Measurements from ENCODE around the gene BAZ2A.
"Not testable (repeated sequence)": the region's sequence is repeated elsewhere in the genome, so short reads cannot be mapped to it uniquely, and the experiment has no call there.

BAZ2A gene

DNA sequence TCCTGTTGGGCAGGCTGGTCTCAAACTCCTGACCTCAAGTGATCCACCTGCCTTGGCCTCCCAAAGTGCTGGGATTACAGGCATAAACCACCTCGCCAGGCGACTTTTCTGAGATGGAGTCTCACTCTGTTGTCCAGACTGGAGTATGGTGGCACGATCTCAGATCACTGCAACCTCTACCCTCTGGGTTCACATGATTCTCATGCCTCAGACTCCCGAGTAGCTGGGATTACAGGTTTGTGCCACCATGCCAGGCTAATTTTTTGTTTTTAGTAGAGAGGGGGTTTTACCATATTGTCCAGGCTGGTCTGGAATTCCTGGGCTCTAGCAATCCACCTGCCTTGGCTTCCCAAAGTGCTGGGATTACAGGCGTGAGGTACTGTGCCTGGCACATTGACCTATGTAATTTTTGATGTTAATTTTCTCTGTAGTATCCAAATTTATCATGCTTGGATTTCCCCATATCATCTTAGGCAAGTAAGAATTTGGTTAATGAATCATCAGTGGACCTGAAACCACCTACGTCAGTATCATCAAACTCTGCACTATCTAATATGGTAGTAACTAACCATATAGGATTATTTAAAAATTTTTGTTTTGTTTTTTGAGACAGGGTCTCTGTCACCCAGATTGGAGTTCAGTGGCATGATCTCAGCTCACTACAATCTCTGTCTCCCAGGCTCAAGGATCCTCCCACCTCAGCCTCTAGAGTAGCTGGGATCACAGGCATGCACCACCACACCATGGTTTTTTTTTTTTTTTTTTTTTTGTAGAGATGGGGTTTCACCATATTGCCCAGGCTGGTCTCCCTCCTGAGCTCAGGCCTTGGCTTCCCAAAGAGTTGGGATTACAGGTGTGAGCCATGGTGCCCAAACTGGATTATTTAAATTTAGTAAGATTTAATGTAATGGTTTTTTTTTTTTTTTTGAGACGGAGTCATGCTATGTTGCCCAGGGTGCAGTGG is 27.6 kb upstream of the BAZ2A start:
- intact Hi-C loops (cut with DNase I; ENCODE audit: low total_unique reads): no loop called here
- Histone ChIP-seq H3K9me3 (peaks cover 0 to 6% (median 0%) of the 10 kb centered on the region in 3 donors), H3K4me3 (no peak overlapping the region), H3K27me3 (no peaks in the 10 kb centered on the region), H3K4me1 (no peaks in the 10 kb centered on the region), H3K27ac (no peak overlapping the region), H3K36me3 (peaks cover 0 to 14% (median 8%) of the 10 kb centered on the region in 3 donors)
- TF ChIP-seq, protein P1, sequence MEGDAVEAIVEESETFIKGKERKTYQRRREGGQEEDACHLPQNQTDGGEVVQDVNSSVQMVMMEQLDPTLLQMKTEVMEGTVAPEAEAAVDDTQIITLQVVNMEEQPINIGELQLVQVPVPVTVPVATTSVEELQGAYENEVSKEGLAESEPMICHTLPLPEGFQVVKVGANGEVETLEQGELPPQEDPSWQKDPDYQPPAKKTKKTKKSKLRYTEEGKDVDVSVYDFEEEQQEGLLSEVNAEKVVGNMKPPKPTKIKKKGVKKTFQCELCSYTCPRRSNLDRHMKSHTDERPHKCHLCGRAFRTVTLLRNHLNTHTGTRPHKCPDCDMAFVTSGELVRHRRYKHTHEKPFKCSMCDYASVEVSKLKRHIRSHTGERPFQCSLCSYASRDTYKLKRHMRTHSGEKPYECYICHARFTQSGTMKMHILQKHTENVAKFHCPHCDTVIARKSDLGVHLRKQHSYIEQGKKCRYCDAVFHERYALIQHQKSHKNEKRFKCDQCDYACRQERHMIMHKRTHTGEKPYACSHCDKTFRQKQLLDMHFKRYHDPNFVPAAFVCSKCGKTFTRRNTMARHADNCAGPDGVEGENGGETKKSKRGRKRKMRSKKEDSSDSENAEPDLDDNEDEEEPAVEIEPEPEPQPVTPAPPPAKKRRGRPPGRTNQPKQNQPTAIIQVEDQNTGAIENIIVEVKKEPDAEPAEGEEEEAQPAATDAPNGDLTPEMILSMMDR (IDR thresholded peaks at IDR 0.05): no peak
- DNase-seq: peak in 1 of 2 donors; percentile 24

DNA sequence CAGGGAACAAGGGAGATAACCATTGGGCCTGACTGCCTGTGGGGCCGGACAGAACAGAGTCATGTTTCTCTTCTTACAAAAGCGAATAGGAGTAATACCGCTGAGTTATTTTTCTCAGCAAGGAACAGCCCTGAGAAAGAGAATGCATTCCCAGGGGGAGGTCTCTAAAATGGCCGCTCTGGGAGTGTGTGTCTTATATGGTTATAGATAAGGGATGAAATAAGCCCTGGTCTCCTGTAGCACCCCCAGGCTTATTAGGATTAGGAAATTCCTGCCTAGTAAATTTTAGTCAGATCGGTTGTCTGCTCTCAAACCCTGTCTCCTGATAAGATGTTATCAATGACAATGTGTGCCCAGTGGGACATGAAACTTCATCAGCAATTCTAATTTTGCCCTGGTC is 23.7 kb upstream of the BAZ2A start:
- H3K4me1 ChIP-seq; H3K27ac ChIP-seq; H3K27me3 ChIP-seq; intact Hi-C loops (cut with DNase I; ENCODE audit: low total_unique reads); H3K4me3 ChIP-seq; H3K36me3 ChIP-seq; DNase-seq; H3K9me3 ChIP-seq: not testable (repeated sequence)

DNA sequence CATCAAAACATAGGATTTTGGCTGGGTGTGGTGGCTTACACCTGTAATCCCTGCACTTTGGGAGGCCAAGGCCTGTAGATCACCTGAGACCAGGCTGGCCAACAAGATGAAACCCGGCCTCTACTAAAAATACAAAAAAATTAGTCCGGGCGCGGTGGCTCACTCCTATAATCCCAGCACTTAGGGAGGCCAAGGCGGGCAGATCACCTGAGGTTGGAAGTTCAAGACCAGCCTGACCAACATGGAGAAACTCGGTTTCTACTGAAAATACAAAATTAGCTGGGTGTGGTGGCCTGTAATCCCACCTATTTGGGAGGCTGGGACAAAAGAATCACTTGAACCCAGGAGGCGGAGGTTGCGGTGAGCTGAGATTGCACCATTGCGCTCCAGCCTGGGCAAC is 17.9 kb upstream of the BAZ2A start:
- H3K27ac ChIP-seq, H3K9me3 ChIP-seq, H3K4me3 ChIP-seq, DNase-seq, H3K27me3 ChIP-seq: not testable (repeated sequence)
- Histone ChIP-seq H3K4me1 (peaks cover 0 to 24% (median 20%) of the 10 kb centered on the region in 4 donors), H3K36me3 (peaks cover 11 to 22% (median 13%) of the 10 kb centered on the region in 3 donors)
- intact Hi-C loops (cut with DNase I; ENCODE audit: low total_unique reads): loop anchor here (5.0 to 10.0 kb wide), 2 partner anchors 39 to 77 kb away; partner anchors contain the start of genes NACA and PTGES3

DNA sequence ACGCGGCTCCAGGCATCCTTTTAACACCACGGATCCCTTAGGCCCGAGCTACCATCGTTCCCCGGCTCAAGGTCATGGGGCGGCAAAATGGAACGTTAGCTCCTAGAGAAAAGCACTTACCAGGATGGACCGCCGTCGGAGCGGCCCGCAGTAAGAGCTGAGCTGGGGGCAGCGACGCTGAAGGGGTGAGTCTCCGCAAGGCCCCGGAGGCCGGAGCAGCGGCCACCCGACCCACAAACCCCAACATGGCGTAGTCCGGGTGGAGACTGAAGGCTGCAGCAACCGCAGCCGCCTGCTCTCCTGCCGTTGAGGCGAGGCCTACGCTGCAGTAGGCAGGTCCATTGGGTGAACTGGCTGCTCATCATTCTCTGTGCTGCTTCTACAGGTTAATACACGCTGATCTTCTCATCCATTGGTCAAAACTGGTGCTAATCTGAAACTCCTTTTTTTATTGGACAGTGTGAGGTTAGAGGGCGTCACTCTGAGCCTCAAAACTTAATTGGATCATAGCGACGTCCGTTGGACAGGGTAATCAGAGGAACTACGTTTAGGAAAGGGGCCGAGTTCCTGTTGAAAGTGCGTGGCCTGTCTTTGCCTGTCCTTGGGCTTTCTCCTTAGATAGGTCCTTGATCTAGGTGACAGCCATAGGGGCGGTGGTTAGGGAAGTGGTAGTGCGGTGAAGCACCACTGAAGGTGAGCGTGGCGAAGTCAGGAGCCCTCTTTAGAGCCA is 15.8 kb upstream of the BAZ2A start, which contains the start of gene ATP5F1B:
TSS of gene ATP5F1B (minus strand) at position 268 of the 730 bp plus-strand sequence. CDS start at position 247, 21 bp downstream.
- Histone ChIP-seq H3K9me3 (no peaks in the 10 kb centered on the region), H3K4me3 (peak within 1 kb of the TSS; percentile 87 to 96), H3K27me3 (no peaks in the 10 kb centered on the region), H3K27ac (peak within 1 kb of the TSS; percentile 91 to 96), H3K4me1 (peaks cover 0 to 24% (median 20%) of the 10 kb centered on the region in 4 donors), H3K36me3 (peaks cover 33 to 38% (median 35%) of the 10 kb centered on the region in 3 donors)
- intact Hi-C loops (cut with DNase I; ENCODE audit: low total_unique reads): loop anchor here (5.0 to 10.0 kb wide), 2 partner anchors 41 to 79 kb away; partner anchors contain the start of genes NACA and PTGES3
- DNase-seq: peak; percentile 97 to 98
- TF ChIP-seq, protein P1 (IDR thresholded peaks at IDR 0.05): peak in 1 of 2 experiments; percentile 14

DNA sequence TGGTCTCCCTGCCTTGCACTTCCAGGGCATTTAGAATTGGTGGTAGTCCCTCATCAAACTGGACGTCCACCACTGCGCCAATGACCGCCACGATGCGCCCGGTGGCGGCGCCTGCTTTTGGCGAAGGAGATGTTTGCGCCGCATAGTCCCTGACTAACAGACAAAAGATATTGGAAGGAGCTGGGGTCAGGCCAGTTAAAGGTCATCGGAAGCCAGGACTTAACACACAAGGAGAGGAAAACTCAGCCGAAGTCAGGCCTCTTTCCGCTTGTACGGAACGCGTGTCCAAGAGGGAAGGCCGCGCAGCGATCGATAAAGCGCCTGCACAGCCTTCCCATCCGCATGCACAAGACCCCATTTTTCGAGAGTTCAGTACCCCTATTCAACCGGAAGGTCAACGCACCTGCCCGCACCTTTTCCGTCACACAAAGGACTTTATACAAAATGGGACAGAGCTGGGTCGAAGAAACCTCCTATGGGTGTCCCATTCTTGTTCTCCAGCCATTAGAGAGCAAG is 15.1 kb upstream of the BAZ2A start:
- intact Hi-C loops (cut with DNase I; ENCODE audit: low total_unique reads): loop anchor here (5.0 to 10.0 kb wide), 2 partner anchors 42 to 80 kb away; partner anchors contain the start of genes NACA and PTGES3
- Histone ChIP-seq H3K27me3 (no peaks in the 10 kb centered on the region), H3K4me1 (peaks cover 0 to 24% (median 20%) of the 10 kb centered on the region in 4 donors), H3K27ac (peak overlapping the region; percentile 91 to 96), H3K9me3 (no peaks in the 10 kb centered on the region), H3K4me3 (peak overlapping the region; percentile 87 to 96), H3K36me3 (peaks cover 39 to 42% (median 41%) of the 10 kb centered on the region in 3 donors)
- DNase-seq: peak in 1 of 2 donors; percentile 34
- TF ChIP-seq, protein P1 (IDR thresholded peaks at IDR 0.05): no peak

DNA sequence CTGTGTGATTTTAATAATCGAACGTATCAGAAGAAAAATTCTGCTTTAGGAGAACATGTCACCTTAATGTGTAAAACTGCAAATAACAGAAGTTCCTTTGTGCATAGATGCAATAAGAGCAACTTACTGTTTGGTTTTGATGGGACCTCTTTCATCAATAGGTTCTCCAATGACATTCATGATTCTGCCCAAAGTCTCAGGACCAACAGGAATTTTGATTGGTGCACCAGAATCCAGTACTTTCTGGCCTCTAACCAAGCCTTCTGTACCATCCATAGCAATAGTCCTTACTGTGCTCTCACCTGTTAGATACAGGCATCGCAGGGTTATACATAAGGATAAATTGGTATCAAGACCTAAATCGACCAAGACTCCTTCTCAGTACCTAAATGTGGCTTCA is 14.5 kb upstream of the BAZ2A start:
- peak overlapping the region; percentile 87 to 96 for H3K4me3 ChIP-seq
- H3K36me3 ChIP-seq: peaks cover 45 to 48% (median 47%) of the 10 kb centered on the region in 3 donors
- no peaks in the 10 kb centered on the region for H3K9me3 ChIP-seq
- H3K27me3 ChIP-seq: no peaks in the 10 kb centered on the region
- intact Hi-C loops (cut with DNase I; ENCODE audit: low total_unique reads): loop anchor here (5.0 to 10.0 kb wide), 2 partner anchors 43 to 80 kb away; partner anchors contain the start of genes NACA and PTGES3
- TF ChIP-seq, protein P1 (IDR thresholded peaks at IDR 0.05): no peak
- peaks cover 0 to 24% (median 20%) of the 10 kb centered on the region in 4 donors for H3K4me1 ChIP-seq
- no peak for DNase-seq
- H3K27ac ChIP-seq: peak overlapping the region; percentile 91 to 96
